ENCODE measurements around the gene MRPL48.
"Not testable (repeated sequence)": the region's sequence is repeated elsewhere in the genome, so short reads cannot be mapped to it uniquely, and the experiment has no call there.

The MRPL48 gene

DNA sequence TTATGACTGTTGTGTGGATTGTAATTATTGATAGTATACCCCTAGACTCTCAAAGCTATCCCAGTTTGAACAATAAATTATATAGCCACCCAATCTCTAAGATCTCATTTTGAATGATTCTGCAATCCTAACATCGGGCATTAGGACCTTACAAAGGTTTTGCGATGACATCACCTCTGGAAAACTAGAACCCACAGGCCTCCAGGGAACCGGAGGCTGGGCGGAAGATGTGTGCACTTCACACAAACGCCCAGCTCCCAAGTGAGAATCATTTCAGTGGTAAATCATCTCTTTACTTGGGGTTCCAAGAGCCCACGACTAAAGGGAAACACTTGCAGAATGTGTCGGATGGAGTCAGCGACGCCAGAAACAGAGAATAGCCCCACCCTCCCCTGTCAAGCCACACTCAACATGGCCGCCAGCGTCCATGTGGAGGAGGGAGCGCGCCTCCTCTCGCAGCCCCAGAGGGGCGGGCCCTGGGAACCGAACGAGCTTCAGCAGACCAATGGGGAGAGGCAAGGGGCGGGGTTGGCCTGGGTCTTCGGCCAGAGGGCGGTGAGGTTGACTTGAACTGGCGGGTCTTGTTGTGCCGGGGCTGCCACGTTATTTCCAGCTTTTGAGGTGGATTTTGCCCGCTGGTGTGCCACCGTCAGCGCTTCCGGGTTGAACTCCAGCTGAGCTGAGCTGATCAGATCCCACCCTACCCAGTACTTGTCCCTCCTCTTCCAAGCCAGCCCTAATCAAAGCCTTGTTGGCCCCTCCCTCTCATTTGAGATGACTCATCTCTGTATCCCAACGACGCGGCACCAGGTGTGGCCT lies 8.4 kb upstream of the MRPL48 start:
- peak; percentile 98 for DNase-seq (ENCODE audit: low spot score)

DNA sequence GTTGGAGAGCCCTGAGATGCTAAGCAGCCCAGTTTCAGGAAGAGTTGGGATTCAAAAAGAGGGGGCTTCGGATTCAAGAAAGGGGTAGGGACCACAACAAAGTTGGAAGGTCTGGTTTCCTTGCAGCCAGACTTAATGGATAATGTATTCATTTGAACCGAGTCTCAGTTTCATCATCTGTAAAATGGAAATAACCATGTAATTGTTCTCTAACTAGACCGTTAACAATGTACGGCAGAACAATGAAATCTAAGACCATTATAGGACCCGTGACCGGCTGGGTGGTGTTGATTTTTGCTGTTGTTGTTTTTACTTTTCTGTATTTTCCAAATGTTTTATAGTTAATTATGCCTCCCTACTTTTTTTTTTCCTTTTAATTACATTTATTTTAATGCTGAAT lies 6.4 kb upstream of the MRPL48 start:
- DNase-seq (ENCODE audit: low spot score) = no peak

DNA sequence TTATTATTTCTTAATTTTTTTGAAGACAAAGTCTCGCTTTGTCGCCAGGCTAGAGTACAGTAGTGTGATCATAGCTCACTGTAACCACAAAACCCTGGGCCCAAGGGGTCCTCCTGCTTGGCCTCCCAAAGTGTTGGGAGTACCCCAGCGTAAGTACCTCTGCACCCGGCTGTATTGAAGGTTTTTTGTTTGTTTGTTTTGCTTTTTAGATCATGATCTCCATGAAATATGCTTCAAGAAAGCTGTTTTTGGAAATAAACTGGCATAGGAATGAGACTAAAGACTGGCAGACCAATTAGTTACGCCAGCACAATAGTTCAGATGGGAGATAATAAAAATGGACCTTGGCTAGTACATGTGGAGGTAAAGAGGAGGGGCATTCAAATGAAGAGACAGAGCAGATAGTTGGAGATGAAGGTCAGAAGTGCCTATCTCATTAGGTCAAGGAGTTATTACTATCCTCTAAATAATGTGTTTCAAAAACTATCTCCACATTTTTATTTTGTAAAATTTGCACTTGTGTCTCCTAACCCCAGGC lies 4.1 kb upstream of the MRPL48 start:
- no peak for DNase-seq (ENCODE audit: low spot score)

DNA sequence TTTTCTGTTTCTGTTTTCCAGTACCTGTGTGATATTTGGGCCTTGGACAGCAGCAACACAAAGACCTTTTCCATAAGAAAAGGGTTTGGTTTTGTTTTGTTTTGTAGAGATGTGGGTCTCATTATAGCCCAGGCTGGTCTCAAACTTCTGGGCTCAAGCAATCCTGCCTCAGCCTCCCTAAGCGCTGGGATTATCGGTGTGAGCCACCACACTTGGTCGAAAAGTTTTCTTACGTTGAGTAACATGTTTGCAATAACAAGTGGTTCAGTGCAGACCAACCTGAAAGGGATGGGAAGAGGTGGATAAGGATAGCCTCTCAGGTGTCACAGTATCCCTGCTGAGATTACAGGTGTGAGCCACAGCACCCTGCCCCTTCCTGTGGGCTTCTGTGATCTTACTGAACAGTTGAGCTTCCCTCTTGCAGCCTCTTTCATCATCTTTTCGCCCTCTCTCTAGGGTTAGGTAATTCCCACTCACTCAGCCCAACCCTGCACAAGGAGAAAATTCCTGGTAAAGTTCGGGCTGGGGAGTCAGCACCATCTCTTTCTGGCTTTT lies 3.5 kb upstream of the MRPL48 start:
- DNase-seq (ENCODE audit: low spot score) = peak; percentile 89

DNA sequence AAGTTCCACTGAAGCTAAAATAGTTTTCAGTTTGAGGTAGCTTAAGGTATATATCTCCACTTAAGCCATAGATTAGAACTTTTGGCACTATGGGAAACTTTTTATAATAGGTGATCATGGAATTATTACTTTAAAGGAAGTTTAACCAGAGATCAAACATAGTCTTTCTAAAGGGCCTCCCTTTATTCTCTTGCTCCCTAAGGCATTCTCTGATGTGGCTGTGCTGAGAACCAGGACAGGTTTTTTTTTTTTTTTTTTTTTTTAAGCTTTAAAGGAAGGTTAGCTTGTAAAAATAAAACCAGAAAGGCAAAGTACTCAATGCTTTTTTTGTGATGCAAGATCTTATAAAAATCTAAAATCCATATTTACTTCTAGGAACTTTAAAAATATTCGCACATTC lies 2.9 kb upstream of the MRPL48 start:
- peak; percentile 8 for DNase-seq (ENCODE audit: low spot score)

DNA sequence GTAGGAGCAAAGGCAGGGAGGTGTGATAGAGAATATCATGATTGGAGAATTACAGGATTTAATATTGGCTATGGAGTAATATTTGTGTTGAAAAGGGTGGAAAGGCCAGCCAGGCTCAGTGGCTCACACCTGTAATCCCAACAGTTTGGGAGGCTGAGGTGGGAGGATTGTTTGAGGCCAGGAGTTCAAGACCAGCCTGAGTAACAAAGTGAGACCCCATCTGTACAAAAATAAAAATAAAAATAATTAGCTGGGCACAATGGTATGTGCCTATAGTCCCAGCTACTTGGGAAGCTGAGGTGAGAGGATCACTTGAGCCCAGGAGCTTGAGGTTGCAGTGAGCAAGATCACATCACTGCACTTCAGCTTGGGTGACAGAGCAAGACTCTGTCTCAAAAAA lies 2.2 kb upstream of the MRPL48 start:
- DNase-seq (ENCODE audit: low spot score) = not testable (repeated sequence)

DNA sequence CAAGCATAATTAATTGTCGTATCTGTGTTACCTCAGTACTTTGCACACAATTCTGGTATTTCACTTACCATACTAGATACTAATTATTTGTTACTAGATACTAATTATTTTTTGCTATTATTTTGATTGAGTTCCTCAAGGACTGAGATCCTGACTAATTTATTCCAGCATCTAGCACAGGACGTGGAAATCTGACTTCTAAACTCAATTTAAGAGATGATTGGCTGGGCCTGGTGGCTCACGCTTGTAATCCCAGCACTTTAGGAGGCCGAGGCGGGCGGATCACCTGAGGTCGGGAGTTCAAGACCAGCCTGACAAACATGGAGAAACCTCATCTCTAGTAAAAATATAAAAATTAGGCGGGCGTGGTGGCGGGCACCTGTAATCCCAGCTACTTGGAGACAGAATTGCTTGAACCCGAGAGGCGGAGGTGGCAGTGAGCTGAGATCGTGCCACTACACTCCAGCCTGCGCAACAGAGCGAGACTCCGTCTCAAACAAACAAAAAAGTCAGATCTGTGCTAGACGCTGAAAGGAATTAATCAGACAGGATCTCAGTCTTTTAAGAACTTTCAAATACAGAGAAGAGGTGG lies 527 bp upstream of the MRPL48 start:
- DNase-seq (ENCODE audit: low spot score) = no peak

DNA sequence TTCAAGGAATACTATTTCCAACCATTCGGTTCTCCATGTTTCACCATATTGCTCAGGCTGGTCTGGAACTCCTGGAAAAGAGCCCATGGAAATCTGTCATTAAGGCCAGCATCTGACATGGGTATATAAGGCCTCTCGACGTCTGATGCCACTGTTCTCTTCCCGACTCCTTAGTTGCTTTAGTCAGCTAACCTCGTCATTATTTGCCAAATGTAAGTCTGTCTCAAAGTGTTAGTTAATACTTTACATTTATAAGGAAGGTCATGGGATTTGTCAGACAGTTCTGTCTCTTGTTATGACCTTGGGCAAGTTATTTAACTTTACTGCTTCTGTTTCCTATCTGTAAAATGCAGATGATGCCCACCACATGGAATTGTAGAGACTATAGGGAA lies 1.6 kb downstream of the MRPL48 start:
- DNase-seq (ENCODE audit: low spot score) = no peak

DNA sequence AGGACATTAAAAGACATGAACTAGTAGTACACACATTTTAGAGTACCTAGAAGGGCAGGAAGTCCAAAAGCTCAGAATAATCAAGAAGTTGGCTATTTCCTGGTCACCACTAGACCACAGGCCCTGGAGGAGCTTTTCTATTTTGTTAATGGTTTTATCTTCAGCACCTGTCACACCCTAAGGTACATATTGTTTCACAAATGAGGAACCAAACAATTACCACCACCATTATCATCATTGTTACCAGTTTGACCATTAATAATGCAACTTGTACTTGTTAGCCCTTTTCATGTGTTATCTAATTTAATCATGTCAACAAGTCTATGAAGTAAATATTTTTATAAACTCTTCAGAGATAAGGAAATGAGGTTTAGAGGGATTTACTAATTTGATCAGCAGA lies 4.9 kb downstream of the MRPL48 start:
- DNase-seq (ENCODE audit: low spot score) = no peak

DNA sequence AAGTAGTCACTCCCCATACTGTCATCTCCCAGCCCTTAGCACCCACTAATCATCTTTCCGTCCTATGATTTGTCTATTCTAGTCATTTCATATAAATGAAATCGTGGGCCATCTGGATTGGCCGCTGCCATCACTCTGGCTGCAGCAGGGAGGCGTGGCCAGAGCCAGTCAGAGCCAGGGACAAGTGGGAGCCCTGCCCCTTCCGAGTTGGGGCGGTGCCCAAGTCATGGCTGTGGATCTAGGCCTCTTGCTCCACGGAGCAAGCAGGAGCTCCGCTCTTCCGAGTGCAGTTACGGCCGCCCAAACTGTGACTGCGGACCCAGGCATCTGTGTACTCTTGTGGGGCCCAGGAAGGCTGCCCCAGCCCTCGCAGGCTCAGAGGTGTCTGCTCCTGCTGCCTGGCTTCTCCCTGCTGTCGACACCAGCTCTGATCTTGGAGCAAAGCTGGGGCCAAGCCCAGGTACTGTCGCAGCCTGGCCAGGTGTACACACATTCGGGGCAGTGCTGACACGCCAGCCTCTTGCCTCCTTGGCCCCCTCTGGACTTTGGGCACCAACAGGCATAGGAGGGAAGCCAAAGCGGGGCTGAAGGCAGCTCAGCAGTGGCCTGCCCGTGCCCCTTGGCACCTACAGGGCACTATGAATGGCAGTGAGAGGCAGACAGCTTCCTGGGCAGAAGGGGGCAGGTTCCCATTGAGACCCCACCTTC lies 8.4 kb downstream of the MRPL48 start:
- no peak for DNase-seq (ENCODE audit: low spot score)

DNA sequence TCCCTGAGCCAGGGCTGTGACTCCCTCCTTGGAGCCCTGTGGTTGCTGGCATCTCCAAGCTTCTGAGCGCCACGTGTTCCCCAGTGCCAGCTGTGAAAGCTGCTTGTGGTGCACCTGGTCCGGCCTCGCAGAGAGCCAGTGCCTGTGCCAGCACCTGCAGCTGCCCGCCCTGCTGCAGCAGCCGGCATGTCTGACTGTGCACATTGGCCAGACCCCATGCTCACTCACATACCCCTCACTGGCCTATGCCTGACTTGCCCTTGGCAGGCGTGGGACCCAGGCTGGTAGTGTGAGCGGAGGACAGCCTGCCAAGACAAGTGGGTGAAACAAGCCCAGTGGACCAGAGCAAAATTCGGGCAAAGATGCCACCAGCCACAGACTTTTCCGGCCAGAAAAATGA lies 9.8 kb downstream of the MRPL48 start:
- DNase-seq (ENCODE audit: low spot score) = no peak

DNA sequence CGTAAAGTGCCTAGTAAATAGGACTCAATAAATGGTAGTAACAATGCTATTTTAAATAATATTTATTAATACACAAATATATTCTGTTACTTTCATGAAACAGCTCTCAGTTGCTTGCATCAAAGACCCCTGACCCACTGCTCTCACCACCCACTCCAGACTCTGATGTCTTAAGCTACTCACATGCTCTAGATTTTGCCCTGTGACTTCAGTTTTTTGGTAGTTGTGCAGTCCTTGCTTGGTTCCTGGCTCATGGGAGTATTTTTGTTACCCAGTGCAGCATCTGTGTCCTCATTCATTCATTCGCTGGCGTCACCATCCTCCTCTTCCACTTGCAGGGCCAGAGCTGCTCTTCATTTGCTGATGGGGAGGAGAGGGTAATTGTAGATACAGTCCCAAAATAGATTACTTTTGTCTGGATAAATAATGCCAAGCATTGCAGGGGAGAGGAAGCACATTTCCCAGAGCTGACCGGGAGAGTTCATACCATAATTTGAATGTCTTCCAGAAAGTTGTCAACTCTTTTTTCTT lies 12.7 kb downstream of the MRPL48 start:
- no peak for DNase-seq (ENCODE audit: low spot score)

DNA sequence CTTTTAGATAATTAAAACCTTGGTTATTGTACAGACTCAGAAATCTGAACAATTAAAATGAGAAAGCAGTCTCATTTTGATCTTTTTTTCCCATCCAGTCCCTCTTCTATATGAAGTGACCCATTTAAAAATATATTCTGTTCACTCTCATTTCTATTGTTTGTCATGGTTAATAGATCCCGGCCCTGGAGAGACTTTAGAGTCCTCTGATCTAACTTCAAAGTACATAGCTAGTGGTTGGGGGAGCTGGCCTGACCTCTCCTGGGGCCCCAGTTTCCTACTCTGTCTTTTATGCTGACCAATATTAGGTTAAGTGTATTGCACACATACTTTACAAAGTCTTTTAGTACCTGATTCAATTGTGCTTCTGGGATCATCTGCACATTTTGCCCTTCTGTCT lies 13.5 kb downstream of the MRPL48 start:
- DNase-seq (ENCODE audit: low spot score) = no peak

DNA sequence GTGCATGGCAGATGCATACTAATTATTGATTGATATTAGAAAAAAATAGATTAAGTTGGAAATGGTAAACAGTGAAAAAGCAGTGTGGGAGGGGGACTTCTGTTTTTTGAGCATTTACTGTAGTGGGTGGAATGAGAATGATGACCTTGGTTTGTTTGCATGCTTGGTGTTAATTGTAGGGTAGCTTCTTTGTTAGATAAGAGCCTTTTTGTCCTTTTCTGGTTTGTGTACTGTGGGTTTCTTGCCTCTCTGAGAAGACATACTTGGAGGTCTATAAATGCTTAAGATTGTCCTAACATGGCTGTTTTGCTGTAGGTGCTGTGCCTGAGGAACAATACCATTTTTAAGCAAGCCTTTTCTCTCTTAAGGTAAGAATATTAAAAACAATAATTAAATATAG lies 17.0 kb downstream of the MRPL48 start:
- no peak for DNase-seq (ENCODE audit: low spot score)

DNA sequence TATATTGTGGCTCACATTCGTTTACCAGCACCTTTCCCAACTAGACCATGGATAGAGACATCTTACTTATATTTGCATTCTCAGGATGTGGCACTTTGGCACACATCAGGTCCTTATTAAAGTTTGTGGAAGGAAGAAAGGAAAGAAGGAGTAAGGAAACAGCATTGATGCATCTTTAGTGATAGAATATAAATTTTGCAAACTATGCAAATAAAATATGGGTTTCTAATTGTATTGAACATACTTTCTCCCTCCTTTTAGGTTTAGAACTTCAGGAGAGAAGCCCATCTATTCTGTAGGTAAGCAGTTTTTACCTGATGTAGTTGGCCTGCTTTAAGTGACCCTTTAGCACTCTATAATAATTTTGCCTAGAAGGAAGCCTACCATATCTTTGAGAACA lies 20.4 kb downstream of the MRPL48 start:
- DNase-seq (ENCODE audit: low spot score) = no peak

DNA sequence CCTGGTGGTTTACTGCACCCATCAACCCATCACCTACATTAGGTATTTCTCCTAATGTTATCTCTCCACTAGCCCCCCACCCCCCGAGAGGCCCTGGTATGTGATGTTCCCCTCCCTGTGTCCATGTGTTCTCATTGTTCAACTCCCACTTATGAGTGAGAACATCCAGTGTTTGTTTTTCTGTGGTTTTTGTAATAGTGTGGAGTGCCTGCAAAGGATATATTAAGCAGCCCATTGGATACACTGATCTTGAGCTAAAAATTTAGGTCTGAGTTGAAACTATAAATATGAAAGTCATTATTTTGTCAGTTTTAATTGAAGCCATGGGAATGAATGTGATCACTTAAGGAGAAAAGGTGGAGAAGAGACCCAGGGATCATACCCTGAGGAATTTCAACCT lies 23.0 kb downstream of the MRPL48 start:
- DNase-seq (ENCODE audit: low spot score) = no peak

DNA sequence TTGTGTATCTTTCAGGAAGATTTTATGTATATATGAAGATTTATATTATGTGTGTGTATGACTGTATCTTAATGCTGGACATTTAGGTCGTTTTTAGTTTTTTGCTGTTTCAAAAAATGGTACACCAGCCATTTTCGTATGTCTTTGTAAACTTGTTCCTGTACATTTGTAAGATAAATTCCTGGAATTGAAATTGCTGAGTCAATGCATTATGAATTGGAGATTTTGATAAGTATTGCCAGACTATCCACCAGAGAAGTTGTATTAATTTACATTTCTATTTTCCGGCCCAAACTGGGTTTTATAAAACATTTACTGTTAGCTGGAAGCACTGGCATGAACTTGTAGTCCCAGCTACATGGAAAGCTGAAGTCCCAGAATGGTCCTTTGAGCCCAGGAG lies 24.6 kb downstream of the MRPL48 start:
- no peak for DNase-seq (ENCODE audit: low spot score)

DNA sequence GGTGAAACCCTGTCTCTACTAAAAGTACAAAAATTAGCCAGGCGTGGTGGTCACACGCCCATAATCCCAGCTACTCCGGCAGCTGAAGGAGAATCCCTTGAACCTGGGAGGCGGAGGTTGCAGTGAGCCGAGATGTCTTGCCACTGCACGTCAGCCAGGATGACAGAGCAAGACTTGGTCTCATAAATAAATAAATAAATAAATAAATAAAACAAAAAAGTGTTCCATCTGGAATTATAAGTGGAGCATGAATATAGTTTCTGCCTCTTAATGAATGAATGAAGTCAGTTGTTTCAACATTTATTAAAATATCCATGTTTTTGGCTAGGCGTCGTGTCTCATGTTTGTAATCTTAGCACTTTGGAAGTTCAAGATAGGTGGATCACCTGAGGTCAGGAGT lies 27.1 kb downstream of the MRPL48 start:
- no peak for DNase-seq (ENCODE audit: low spot score)

DNA sequence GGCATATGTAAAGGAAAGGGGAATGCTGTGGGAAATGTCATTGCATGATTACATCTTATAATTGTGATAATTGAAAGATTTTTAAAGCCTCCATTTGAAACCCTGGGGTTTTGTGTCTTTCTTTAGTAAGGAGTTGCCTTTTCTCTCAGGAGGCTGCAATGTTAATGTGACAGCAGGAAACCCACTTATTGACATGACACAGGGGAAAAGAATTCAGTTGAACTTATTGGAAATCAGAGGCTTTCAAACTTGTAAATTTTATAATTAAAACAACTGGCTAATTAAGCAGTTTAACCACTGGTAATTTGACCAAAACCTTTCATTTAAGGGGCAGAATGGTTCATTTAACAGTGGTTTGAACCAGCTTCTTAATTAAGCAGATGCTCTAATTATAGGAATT lies 31.2 kb downstream of the MRPL48 start:
- no peak for DNase-seq (ENCODE audit: low spot score)

DNA sequence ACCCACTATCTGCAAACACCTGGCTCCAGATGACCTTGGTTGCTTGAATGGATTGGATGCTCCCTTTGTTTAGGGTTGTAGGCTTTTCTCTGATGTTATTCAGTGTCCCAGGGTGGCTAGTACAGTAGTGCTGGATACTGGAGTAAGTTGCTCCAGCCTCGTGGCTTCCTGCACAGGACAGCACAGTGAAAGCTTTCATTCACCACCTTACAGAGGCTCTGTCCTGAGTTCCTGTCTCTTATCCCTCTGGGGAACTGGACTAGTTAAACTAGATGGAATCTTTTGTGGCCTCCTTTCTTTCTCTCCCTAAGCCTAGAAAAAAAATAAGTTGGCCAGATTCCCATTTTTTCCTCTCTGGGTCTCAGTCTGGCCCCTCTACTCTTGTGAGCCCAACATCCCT lies 42.6 kb downstream of the MRPL48 start:
- no peak for DNase-seq (ENCODE audit: low spot score)

DNA sequence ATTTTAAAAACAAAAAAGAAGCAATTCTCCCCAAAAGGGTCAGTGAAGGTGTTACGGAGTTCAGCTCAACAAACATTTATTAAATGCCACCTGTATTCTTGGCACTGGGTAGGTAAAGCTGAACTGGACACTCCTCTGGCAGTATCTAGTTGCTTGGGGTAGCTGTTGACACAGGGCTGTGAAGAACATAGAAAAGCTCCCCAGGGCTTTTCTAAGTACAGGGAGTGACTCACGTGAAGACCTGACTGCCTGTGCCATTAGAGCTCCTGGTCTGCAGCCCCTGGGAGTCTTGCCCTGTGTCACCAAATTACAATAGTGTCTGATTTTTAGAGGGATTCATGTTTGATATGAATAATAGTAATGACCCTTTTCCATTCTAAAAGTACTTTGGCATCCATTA lies 45.4 kb downstream of the MRPL48 start:
- DNase-seq (ENCODE audit: low spot score) = no peak

DNA sequence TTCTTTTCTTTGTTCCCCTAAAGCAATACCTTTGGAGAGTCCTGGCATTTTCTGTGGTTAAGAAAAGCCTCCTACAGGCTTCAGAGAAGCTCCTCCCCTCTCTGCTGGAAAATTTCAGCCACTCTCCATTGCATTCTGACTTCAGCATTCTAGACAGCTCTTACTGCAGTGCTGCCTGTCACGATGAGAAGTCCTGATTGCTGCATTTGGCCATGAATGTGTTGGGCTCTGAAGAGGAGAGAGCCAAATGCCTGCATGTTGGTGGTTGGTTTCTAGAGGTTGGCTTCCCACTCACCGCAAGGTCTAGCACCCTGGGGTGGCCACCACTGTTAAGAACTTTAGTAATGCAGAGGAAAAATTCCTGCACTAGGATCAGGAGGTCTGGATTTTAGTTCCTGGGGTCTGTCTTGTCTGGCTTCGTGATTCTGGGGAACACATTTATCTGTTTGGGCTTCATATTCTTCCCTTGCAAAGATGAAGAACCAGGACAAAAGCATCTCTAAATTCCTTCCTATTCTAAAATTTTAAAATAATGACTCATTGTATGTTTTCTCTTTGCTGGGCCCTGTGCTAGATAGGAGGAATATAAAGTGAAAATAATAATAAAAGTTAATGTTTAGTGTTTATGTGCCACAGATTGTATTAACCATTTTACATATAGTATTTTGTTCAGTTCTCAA lies 50.9 kb downstream of the MRPL48 start:
- DNase-seq (ENCODE audit: low spot score) = no peak

All from LoVo (cell line).